ENCODE results near the gene CHURC1. TPM values are rescaled to one million over a fixed set of nuclear protein-coding genes. Genes with fewer than 3 reads are reported as not detected.

Gene CHURC1
- total and polyA plus RNA-seq, 2 experiments from 2014 or later = 42.0 to 218 TPM

GRCh38 chr14:64929014-64929359, 14.7 kb downstream of the CHURC1 start (continued):
- TF ChIP-seq ZNF462 (CRISPR knock-in tag; IDR thresholded peaks at IDR 0.05) (no peak), CREB1 (CRISPR knock-in tag; IDR thresholded peaks at IDR 0.05; ENCODE audit: low read depth) (no peak), EZH2 (IDR thresholded peaks at IDR 0.05; ENCODE audit: low read depth, unreplicated experiment) (no peak), POLR2AphosphoS5 (IDR thresholded peaks at IDR 0.05; ENCODE audit: low read depth) (no peak), STAT1 (IDR thresholded peaks at IDR 0.05; ENCODE audit: unreplicated experiment) (no peak), ZNF114 (CRISPR knock-in tag; IDR thresholded peaks at IDR 0.05) (no peak), JUNB (IDR thresholded peaks at IDR 0.05; ENCODE audit: unreplicated experiment) (no peak)
- TF ChIP-seq, protein P1, sequence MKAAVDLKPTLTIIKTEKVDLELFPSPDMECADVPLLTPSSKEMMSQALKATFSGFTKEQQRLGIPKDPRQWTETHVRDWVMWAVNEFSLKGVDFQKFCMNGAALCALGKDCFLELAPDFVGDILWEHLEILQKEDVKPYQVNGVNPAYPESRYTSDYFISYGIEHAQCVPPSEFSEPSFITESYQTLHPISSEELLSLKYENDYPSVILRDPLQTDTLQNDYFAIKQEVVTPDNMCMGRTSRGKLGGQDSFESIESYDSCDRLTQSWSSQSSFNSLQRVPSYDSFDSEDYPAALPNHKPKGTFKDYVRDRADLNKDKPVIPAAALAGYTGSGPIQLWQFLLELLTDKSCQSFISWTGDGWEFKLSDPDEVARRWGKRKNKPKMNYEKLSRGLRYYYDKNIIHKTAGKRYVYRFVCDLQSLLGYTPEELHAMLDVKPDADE (IDR thresholded peaks at IDR 0.05) = no peak

DNA sequence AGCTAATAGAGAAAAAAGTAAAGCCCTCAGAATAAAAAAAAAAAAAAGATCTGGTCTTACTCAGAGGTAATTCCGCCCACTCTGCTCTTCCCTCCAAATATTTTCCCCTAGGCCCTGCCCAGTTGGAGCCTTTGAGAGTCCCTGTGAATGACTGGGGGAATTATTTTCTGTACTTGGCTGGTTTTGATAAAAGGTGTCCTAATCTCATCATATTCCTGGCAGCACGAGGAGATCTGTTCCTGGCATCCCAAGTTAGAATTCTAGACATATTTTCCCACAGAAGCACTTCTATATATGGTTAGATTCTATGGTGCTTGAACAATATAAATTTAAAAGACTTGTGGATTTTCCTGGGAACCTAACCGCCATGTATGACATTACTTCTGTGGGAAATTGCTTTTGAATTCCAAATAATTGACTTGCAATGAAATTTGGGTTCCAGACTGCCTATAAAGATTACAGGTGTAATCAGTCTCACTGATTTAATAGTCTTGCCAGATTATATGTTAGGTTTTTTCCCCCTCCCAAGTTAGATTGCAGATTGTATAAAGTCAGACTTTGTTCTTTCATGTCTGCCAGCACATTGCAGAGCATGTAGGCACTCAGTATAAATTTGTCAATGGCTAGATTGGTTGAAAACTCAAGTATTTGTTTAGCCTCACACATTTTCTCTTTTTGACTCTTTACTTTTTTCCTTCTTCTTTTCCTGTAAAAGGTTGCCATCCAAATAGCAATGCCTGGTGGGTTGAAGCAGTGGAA, 16.0 kb downstream of the CHURC1 start:
- ATAC-seq = no peak
- Histone ChIP-seq H3K27ac (ENCODE audit: low read depth) (no peak overlapping the region), H3K4me1 (ENCODE audit: insufficient read depth) (no peaks in the 10 kb centered on the region), H3K36me3 (ENCODE audit: insufficient read depth) (peaks cover 32% of the 10 kb centered on the region), H3K4me2 (no peak overlapping the region), H3F3A (replicated peaks; ENCODE audit: low read depth) (peaks cover 3% of the 10 kb centered on the region; the same call in 1 of the 2 replicates), H4K20me1 (replicated peaks; ENCODE audit: insufficient read depth) (no peaks in the 10 kb centered on the region), H3K9me2 (ENCODE audit: insufficient read depth) (no peaks in the 10 kb centered on the region), H3K79me2 (replicated peaks; ENCODE audit: insufficient read depth) (no peaks in the 10 kb centered on the region), H2AFZ (no peak overlapping the region), H3K27me3 (ENCODE audit: insufficient read depth) (no peaks in the 10 kb centered on the region), H3K4me3 (no peak overlapping the region)
- no peaks in the 10 kb centered on the region for H3K4me1 Mint-ChIP-seq
- DNase-seq (ENCODE audit: low spot score) = no peak
- H3K9me3 Mint-ChIP-seq = no peaks in the 10 kb centered on the region
- H3K27ac Mint-ChIP-seq = no peak overlapping the region
- peaks cover 18% of the 10 kb centered on the region; the same call in 2 of the 3 replicates for H3K36me3 Mint-ChIP-seq (ENCODE audit: low read depth)
- H3K4me3 Mint-ChIP-seq = no peak overlapping the region
- no peaks in the 10 kb centered on the region for H3K27me3 Mint-ChIP-seq (ENCODE audit: insufficient read depth, low read depth, poor library complexity)
- TF ChIP-seq ZNF114 (CRISPR knock-in tag; IDR thresholded peaks at IDR 0.05) = no peak
- no peak for TF ChIP-seq ZNF331 (CRISPR knock-in tag; IDR thresholded peaks at IDR 0.05; ENCODE audit: low read depth)
- no peak for TF ChIP-seq JUNB (IDR thresholded peaks at IDR 0.05; ENCODE audit: unreplicated experiment)
- no peak for TF ChIP-seq NANOG (IDR thresholded peaks at IDR 0.05; ENCODE audit: borderline replicate concordance)
- TF ChIP-seq, protein P2, sequence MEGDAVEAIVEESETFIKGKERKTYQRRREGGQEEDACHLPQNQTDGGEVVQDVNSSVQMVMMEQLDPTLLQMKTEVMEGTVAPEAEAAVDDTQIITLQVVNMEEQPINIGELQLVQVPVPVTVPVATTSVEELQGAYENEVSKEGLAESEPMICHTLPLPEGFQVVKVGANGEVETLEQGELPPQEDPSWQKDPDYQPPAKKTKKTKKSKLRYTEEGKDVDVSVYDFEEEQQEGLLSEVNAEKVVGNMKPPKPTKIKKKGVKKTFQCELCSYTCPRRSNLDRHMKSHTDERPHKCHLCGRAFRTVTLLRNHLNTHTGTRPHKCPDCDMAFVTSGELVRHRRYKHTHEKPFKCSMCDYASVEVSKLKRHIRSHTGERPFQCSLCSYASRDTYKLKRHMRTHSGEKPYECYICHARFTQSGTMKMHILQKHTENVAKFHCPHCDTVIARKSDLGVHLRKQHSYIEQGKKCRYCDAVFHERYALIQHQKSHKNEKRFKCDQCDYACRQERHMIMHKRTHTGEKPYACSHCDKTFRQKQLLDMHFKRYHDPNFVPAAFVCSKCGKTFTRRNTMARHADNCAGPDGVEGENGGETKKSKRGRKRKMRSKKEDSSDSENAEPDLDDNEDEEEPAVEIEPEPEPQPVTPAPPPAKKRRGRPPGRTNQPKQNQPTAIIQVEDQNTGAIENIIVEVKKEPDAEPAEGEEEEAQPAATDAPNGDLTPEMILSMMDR (conservative IDR thresholded peaks at IDR 0.05; ENCODE audit: low read depth in 2 of 2) = no peak
- TF ChIP-seq, protein P1 (IDR thresholded peaks at IDR 0.05) = no peak
- TF ChIP-seq EZH2phosphoT487 (IDR thresholded peaks at IDR 0.05; ENCODE audit: unreplicated experiment) = no peak
- no peak for TF ChIP-seq CREB1 (CRISPR knock-in tag; IDR thresholded peaks at IDR 0.05; ENCODE audit: low read depth)
- TF ChIP-seq STAT1 (IDR thresholded peaks at IDR 0.05; ENCODE audit: unreplicated experiment) = no peak
